Measurements from ENCODE around the gene PTPRC.
A peak's percentile ranks its signal among the peaks of the same experiment; 100 is the strongest.

The PTPRC gene

DNA sequence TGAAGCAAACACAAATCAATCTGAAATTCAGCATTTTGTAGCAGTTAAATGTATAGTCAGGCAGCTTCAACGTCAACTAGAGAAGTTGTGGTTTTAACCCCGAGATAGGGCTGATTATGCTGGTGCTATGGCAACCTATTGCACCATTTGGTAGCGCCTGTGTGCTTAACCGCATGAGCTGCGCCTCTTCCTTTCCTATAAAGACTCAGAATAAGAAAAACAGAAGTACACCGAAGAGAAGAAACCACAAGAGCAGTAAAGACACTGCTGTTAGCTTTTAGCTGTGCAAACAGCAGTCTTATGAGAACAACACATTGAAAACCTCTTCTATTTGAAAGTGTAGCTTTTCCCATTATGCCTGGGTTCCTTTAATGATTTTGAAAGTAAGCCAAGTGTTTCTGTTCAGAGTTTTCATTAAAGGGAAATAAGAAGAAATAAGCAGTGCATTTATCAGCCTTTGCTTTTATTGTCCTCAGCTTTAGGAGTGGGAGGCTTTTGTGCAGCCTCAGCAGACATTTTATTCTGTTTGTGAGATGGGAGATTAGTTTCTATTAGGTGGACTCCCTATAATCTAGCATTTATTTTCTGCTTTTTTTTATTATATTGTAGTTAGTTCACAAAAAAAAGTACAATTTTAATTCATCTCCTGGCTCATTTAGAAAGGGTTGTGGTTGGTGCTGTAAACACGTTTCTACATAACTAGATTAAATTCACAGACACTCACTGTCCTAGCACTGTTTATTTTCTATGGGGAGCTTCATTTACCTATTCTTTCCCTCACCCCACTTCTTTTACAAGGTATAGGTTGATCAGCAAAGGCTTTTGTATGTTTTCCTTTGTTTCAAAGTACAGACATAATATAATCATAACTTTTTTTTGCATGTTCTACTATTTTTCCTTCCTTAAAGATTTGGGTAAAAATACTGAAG, 43.3 kb downstream of the PTPRC start:
- Mint-ChIP-seq H3K4me1 (ENCODE audit: low read depth) (peaks cover 84% of the 10 kb centered on the region), H3K4me3 (peak overlapping the region; percentile 79), H3K27ac (peak overlapping the region; percentile 98), H3K36me3 (peaks cover 3% of the 10 kb centered on the region), H3K27me3 (no peaks in the 10 kb centered on the region), H3K9me3 (ENCODE audit: low read depth) (no peaks in the 10 kb centered on the region)

GRCh38 chr1:198682850-198683249, 44.0 kb downstream of the PTPRC start:
- no peaks in the 10 kb centered on the region for H3K9me3 Mint-ChIP-seq (ENCODE audit: low read depth)
- H3K4me1 Mint-ChIP-seq (ENCODE audit: low read depth), result peaks cover 82% of the 10 kb centered on the region
- no peaks in the 10 kb centered on the region for H3K27me3 Mint-ChIP-seq
- H3K27ac Mint-ChIP-seq, result peak overlapping the region; percentile 98
- H3K36me3 Mint-ChIP-seq, result peaks cover 3% of the 10 kb centered on the region
- H3K4me3 Mint-ChIP-seq, result peak overlapping the region; percentile 79

- H3K27ac Mint-ChIP-seq, result peak overlapping the region; percentile 98
- H3K36me3 Mint-ChIP-seq, result peaks cover 3% of the 10 kb centered on the region
- peak overlapping the region; percentile 79 for H3K4me3 Mint-ChIP-seq
- H3K9me3 Mint-ChIP-seq (ENCODE audit: low read depth), result no peaks in the 10 kb centered on the region
- no peaks in the 10 kb centered on the region for H3K27me3 Mint-ChIP-seq
- H3K4me1 Mint-ChIP-seq (ENCODE audit: low read depth), result peaks cover 82% of the 10 kb centered on the region
Measured at GRCh38 chr1:198683449-198683848, 44.6 kb downstream of the PTPRC start.

- Mint-ChIP-seq H3K9me3 (ENCODE audit: low read depth) (no peaks in the 10 kb centered on the region), H3K27me3 (no peaks in the 10 kb centered on the region), H3K4me3 (peak overlapping the region; percentile 74), H3K4me1 (ENCODE audit: low read depth) (peaks cover 88% of the 10 kb centered on the region), H3K27ac (peak overlapping the region; percentile 91), H3K36me3 (peaks cover 5% of the 10 kb centered on the region)
Measured at GRCh38 chr1:198686069-198686728, 47.4 kb downstream of the PTPRC start.

GRCh38 chr1:198687429-198687828, 48.6 kb downstream of the PTPRC start:
- Mint-ChIP-seq H3K4me1 (ENCODE audit: low read depth) (peaks cover 87% of the 10 kb centered on the region), H3K4me3 (no peak overlapping the region), H3K27ac (peak overlapping the region; percentile 91), H3K27me3 (no peaks in the 10 kb centered on the region), H3K9me3 (ENCODE audit: low read depth) (no peaks in the 10 kb centered on the region), H3K36me3 (peaks cover 5% of the 10 kb centered on the region)

DNA sequence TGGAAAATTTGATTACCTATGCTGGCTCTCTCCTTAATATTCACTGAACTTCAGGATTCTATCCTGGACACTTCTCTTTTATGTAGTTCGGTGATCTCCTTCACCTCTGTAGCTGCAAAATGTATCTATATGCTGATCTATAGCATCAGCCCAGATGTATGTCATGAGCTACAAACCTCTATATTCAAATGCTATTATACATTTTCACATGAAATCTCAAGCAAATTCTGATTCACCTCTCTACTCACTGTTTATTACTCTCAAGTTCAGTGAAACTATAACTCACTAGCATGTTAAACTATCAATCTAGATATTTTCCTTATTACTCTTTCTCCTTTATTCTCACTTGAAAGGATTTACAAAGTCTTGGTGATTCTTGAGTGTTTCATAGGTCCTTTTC, 52.2 kb downstream of the PTPRC start:
- no peaks in the 10 kb centered on the region for H3K9me3 Mint-ChIP-seq (ENCODE audit: low read depth)
- peak overlapping the region; percentile 90 for H3K27ac Mint-ChIP-seq
- peak overlapping the region; percentile 43 for H3K4me3 Mint-ChIP-seq
- H3K27me3 Mint-ChIP-seq, result no peaks in the 10 kb centered on the region
- H3K4me1 Mint-ChIP-seq (ENCODE audit: low read depth), result peaks cover 84% of the 10 kb centered on the region
- peaks cover 16% of the 10 kb centered on the region for H3K36me3 Mint-ChIP-seq

DNA sequence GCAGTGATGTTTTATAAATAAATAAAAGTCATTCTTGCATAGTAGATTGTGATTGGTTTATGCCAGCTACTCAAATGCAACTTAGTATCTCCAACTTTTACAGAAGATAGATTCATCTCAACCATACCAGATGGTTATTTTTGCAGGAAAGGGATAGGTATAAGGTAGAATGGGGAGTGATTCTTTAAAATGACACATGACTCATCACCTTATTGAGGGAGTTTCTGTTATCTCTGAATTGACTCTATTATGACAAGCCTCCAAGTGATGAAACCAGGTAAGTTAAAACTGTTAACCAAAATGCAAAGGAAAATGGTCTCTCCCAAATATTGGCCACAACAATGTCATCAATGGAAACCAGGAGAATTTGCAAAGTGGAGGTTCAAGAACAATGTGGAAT, 54.5 kb downstream of the PTPRC start:
- H3K4me1 Mint-ChIP-seq (ENCODE audit: low read depth), result peaks cover 84% of the 10 kb centered on the region
- peak overlapping the region; percentile 70 for H3K4me3 Mint-ChIP-seq
- peaks cover 31% of the 10 kb centered on the region for H3K36me3 Mint-ChIP-seq
- H3K27me3 Mint-ChIP-seq, result no peaks in the 10 kb centered on the region
- no peaks in the 10 kb centered on the region for H3K9me3 Mint-ChIP-seq (ENCODE audit: low read depth)
- peak overlapping the region; percentile 95 for H3K27ac Mint-ChIP-seq

- Mint-ChIP-seq H3K4me1 (ENCODE audit: low read depth) (peaks cover 81% of the 10 kb centered on the region), H3K36me3 (peaks cover 33% of the 10 kb centered on the region), H3K4me3 (no peak overlapping the region), H3K9me3 (ENCODE audit: low read depth) (no peaks in the 10 kb centered on the region), H3K27ac (peak overlapping the region; percentile 93), H3K27me3 (no peaks in the 10 kb centered on the region)
Measured at GRCh38 chr1:198694542-198694941, 55.7 kb downstream of the PTPRC start.

GRCh38 chr1:198696211-198696610, 57.4 kb downstream of the PTPRC start:
- peak overlapping the region; percentile 60 for H3K4me3 Mint-ChIP-seq
- no peaks in the 10 kb centered on the region for H3K9me3 Mint-ChIP-seq (ENCODE audit: low read depth)
- H3K4me1 Mint-ChIP-seq (ENCODE audit: low read depth), result peaks cover 83% of the 10 kb centered on the region
- peak overlapping the region; percentile 79 for H3K27ac Mint-ChIP-seq
- H3K27me3 Mint-ChIP-seq, result no peaks in the 10 kb centered on the region
- H3K36me3 Mint-ChIP-seq, result peaks cover 34% of the 10 kb centered on the region

DNA sequence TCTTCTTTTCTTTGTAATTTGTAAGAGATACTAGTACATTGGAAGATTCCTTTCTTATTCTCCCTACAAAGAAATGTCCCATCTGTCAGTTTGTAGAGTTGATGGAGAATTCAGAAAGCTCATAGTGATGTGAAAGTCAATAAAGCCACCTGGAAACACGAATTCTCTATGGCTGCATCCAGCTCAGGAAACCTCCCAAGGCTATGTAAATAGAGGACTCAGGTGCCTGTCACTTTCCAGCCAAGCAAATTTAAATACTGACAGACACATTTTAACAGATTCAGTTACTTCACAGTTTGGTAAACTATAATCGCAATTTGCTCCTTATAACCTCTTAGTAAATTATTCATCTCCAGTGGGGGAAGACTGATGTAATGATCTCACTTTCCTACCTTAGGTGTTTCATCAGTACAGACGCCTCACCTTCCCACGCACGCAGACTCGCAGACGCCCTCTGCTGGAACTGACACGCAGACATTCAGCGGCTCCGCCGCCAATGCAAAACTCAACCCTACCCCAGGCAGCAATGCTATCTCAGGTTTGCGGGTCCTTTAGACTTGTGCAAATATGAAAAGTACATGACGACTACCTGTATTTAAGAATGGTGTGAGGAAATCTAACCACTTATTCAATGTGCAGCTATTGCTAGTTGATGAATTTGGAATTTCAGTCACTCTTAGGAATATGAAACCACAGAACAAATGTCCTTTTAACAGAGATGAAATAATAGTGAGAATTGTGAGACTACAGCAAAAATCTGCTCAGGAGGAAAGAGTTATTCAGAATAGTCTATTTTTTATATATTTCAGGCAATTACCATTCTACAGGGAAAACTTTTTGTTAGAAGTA, 60.6 kb downstream of the PTPRC start:
- H3K4me3 Mint-ChIP-seq, result peak overlapping the region; percentile 27
- H3K4me1 Mint-ChIP-seq (ENCODE audit: low read depth), result peaks cover 82% of the 10 kb centered on the region
- peak overlapping the region; percentile 82 for H3K27ac Mint-ChIP-seq
- H3K36me3 Mint-ChIP-seq, result peaks cover 27% of the 10 kb centered on the region
- no peaks in the 10 kb centered on the region for H3K27me3 Mint-ChIP-seq
- no peaks in the 10 kb centered on the region for H3K9me3 Mint-ChIP-seq (ENCODE audit: low read depth)

GRCh38 chr1:198700016-198700392, 61.2 kb downstream of the PTPRC start:
- Mint-ChIP-seq H3K27me3 (no peaks in the 10 kb centered on the region), H3K4me1 (ENCODE audit: low read depth) (peaks cover 82% of the 10 kb centered on the region), H3K36me3 (peaks cover 29% of the 10 kb centered on the region), H3K27ac (peak overlapping the region; percentile 82), H3K9me3 (ENCODE audit: low read depth) (no peaks in the 10 kb centered on the region), H3K4me3 (no peak overlapping the region)

DNA sequence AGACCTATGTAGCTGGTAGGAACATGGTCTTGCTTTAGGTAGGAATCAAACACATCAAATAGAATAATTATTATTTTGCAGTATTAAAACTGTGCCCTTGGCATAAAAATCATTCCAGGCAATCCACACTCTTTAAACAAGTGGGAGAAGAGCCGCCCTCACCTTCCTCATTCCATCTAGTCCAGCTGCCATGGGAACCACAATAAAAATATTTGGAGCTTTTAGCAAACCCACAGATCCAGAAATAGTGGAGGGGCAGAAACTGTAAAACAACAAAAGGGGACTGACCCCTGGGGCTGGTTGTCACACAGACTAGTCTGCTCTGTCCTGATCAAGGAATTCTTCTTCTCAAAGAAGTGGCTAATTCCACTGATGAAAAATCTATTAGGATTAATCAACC, 61.6 kb downstream of the PTPRC start:
- Mint-ChIP-seq H3K36me3 (peaks cover 31% of the 10 kb centered on the region), H3K27me3 (no peaks in the 10 kb centered on the region), H3K4me3 (no peak overlapping the region), H3K4me1 (ENCODE audit: low read depth) (peaks cover 84% of the 10 kb centered on the region), H3K9me3 (ENCODE audit: low read depth) (no peaks in the 10 kb centered on the region), H3K27ac (peak overlapping the region; percentile 68)

- H3K4me1 Mint-ChIP-seq (ENCODE audit: low read depth), result peaks cover 85% of the 10 kb centered on the region
- peaks cover 34% of the 10 kb centered on the region for H3K36me3 Mint-ChIP-seq
- H3K27ac Mint-ChIP-seq, result peak overlapping the region; percentile 68
- no peak overlapping the region for H3K4me3 Mint-ChIP-seq
- no peaks in the 10 kb centered on the region for H3K9me3 Mint-ChIP-seq (ENCODE audit: low read depth)
- no peaks in the 10 kb centered on the region for H3K27me3 Mint-ChIP-seq
Measured at GRCh38 chr1:198701250-198701649, 62.4 kb downstream of the PTPRC start.

DNA sequence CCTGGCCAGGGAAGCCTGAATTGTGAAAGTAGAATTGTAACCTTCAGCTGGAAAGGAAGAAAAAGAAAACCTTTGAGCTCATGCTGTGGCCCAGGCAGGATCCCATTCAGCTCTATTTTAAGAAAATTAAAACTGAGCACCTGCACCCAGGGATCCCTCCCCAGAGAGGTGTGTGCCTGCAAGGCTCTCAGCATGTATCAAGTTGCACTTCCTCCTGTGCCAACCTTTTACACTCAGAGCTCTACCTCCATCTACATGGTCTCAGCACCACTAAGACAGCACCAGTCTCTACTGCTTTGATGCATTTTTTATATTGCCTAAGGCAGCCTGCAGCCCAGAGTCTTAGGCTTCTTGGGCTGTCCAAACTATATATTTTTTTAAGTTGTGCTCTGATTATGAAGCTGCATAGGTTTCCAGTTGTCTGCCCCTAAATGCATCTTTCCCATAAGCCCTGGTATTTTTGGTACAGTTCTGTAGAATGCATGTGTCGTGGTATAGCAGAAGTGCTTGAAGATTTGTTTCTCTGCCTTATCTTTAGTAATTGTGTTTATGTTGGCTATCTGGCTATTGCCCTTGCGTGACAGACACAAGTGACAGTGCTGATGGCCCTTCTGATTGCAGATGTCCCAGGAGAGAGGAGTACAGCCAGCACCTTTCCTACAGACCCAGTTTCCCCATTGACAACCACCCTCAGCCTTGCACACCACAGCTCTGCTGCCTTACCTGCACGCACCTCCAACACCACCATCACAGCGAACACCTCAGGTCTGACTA, 63.1 kb downstream of the PTPRC start:
- peaks cover 79% of the 10 kb centered on the region for H3K4me1 Mint-ChIP-seq (ENCODE audit: low read depth)
- H3K4me3 Mint-ChIP-seq, result no peak overlapping the region
- peaks cover 27% of the 10 kb centered on the region for H3K36me3 Mint-ChIP-seq
- no peaks in the 10 kb centered on the region for H3K9me3 Mint-ChIP-seq (ENCODE audit: low read depth)
- no peaks in the 10 kb centered on the region for H3K27me3 Mint-ChIP-seq
- H3K27ac Mint-ChIP-seq, result peak overlapping the region; percentile 68
